ENCODE data around the gene RPA3.

RPA3 gene

GRCh38 chr7:7612519-7612918 is 105.9 kb downstream of the RPA3 start:
- H3K4me1 ChIP-seq (ENCODE audit: insufficient read depth, low read length) = no peaks in the 10 kb centered on the region
- H3K9me3 ChIP-seq (ENCODE audit: control insufficient read depth, insufficient read depth, low read length) = no peaks in the 10 kb centered on the region
- H3K9ac ChIP-seq (ENCODE audit: low read depth, low read length) = no peak overlapping the region
- H3K36me3 ChIP-seq (ENCODE audit: insufficient read depth, low read length) = no peaks in the 10 kb centered on the region

- no peaks in the 10 kb centered on the region for H3K36me3 ChIP-seq (ENCODE audit: insufficient read depth, low read length)
- H3K9me3 ChIP-seq (ENCODE audit: control insufficient read depth, insufficient read depth, low read length) = no peaks in the 10 kb centered on the region
- no peak overlapping the region for H3K9ac ChIP-seq (ENCODE audit: low read depth, low read length)
- no peaks in the 10 kb centered on the region for H3K4me1 ChIP-seq (ENCODE audit: insufficient read depth, low read length)
Measured at GRCh38 chr7:7609330-7609729, 109.1 kb downstream of the RPA3 start.

GRCh38 chr7:7607010-7607409 is 111.4 kb downstream of the RPA3 start:
- no peaks in the 10 kb centered on the region for H3K36me3 ChIP-seq (ENCODE audit: insufficient read depth, low read length)
- no peak overlapping the region for H3K9ac ChIP-seq (ENCODE audit: low read depth, low read length)
- H3K9me3 ChIP-seq (ENCODE audit: control insufficient read depth, insufficient read depth, low read length) = no peaks in the 10 kb centered on the region
- H3K4me1 ChIP-seq (ENCODE audit: insufficient read depth, low read length) = no peaks in the 10 kb centered on the region

GRCh38 chr7:7596176-7596575 is 122.2 kb downstream of the RPA3 start:
- Histone ChIP-seq H3K4me1 (ENCODE audit: insufficient read depth, low read length) (no peaks in the 10 kb centered on the region), H3K9ac (ENCODE audit: low read depth, low read length) (no peak overlapping the region), H3K36me3 (ENCODE audit: insufficient read depth, low read length) (peaks cover 9% of the 10 kb centered on the region), H3K9me3 (ENCODE audit: control insufficient read depth, insufficient read depth, low read length) (no peaks in the 10 kb centered on the region)

GRCh38 chr7:7595451-7595850 is 123.0 kb downstream of the RPA3 start:
- H3K36me3 ChIP-seq (ENCODE audit: insufficient read depth, low read length) = peaks cover 11% of the 10 kb centered on the region
- no peak overlapping the region for H3K9ac ChIP-seq (ENCODE audit: low read depth, low read length)
- no peaks in the 10 kb centered on the region for H3K9me3 ChIP-seq (ENCODE audit: control insufficient read depth, insufficient read depth, low read length)
- no peaks in the 10 kb centered on the region for H3K4me1 ChIP-seq (ENCODE audit: insufficient read depth, low read length)
